ENCODE data around the gene RAB7A. TPM values are rescaled to one million over a fixed set of nuclear protein-coding genes. Genes with fewer than 3 reads are reported as not detected.

RAB7A gene
- total and polyA plus RNA-seq, 2 of the 4 experiments (the other 2 are of a cell fraction): 57.0 to 240 TPM

- peaks cover 3% of the 10 kb centered on the region for H3K36me3 ChIP-seq (ENCODE audit: control insufficient read depth, insufficient read depth, low read length)
- DNase-seq: no peak
- H3K9me3 ChIP-seq (ENCODE audit: control insufficient read depth, insufficient read depth, low read length): no peaks in the 10 kb centered on the region
- ChIA-PET CTCF (interaction anchor here (1.0 to 1.9 kb wide), 2 partner anchors 50 to 64 kb away, joined by 4 to 10 read pairs; no protein-coding TSS in a partner anchor), POLR2A (ENCODE audit: unreplicated experiment) (no interaction called here)
- peaks cover 4 to 54% of the 10 kb centered on the region in 2 experiments; a peak in 3 of 4 replicates for H3K79me1 ChIP-seq (ENCODE audit: low read depth in 1 of 2, low read length in 2 of 2)
- no peak overlapping the region for H4K8ac ChIP-seq (ENCODE audit: low read depth in 2 of 2, low read length in 2 of 2)
- TF ChIP-seq FOS (IDR thresholded peaks at IDR 0.05; ENCODE audit: low read depth, low read length) (no peak), MAFK (IDR thresholded peaks at IDR 0.05; ENCODE audit: low read depth, low read length) (no peak), MAZ (IDR thresholded peaks at IDR 0.05; ENCODE audit: borderline replicate concordance, low read depth, low read length) (no peak), MXI1 (IDR thresholded peaks at IDR 0.05; ENCODE audit: borderline replicate concordance, low read depth, low read length) (no peak), RFX5 (IDR thresholded peaks at IDR 0.05; ENCODE audit: low read depth, low read length) (no peak), CTCF (conservative IDR thresholded peaks at IDR 0.05; ENCODE audit: low read depth, low read length) (no peak), CHD1 (IDR thresholded peaks at IDR 0.05; ENCODE audit: low read depth, low read length) (no peak), POLR2A (IDR thresholded peaks at IDR 0.05; ENCODE audit: low read depth, low read length) (no peak), USF2 (IDR thresholded peaks at IDR 0.05; ENCODE audit: low read depth, low read length) (no peak)
- no peak overlapping the region for H2BK120ac ChIP-seq (ENCODE audit: low read depth, low read length)
- H3K4me3 ChIP-seq (ENCODE audit: insufficient read depth, low read depth, low read length): no peak overlapping the region
- H3K4me2 ChIP-seq (ENCODE audit: low read depth, low read length): peak overlapping the region; percentile 45; the same call in 1 of the 2 replicates
- no peak overlapping the region for H3K18ac ChIP-seq (ENCODE audit: low read depth, low read length)
- ATAC-seq (ENCODE audit: low read depth): no peak
- peaks cover 94% of the 10 kb centered on the region for H4K20me1 ChIP-seq (ENCODE audit: insufficient read depth, low read length)
- H3K23ac ChIP-seq (ENCODE audit: low read depth, low read length): peak overlapping the region; percentile 1; the same call in 1 of the 2 replicates
- no peaks in the 10 kb centered on the region for H3K27me3 ChIP-seq (ENCODE audit: control insufficient read depth, insufficient read depth, low read length)
- in situ Hi-C loops (cut with MboI; ENCODE audit: low sequenced_read_pairs) (no loop called here), dilution Hi-C loops (cut with HindIII; ENCODE audit: low sequenced_read_pairs, unreplicated experiment) (no loop called here), intact Hi-C loops (cut with micrococcal nuclease) (no loop called here)
- WGBS, 2 experiments (ENCODE audit: extremely low coverage in 2 of 2, insufficient read length in 1 of 2): no CpG with 5 or more reads among the region's 5 CpGs
- peaks cover 15% of the 10 kb centered on the region for H3K9me1 ChIP-seq (ENCODE audit: insufficient read depth, low read length)
- no peak overlapping the region; the same call in 1 of the 2 replicates for H3K14ac ChIP-seq (replicated peaks; ENCODE audit: low read depth, low read length)
- H2BK5ac ChIP-seq (ENCODE audit: low read depth, low read length, poor library complexity, severe bottlenecking): no peak overlapping the region
- H2AK5ac ChIP-seq (ENCODE audit: low read depth, low read length): no peak overlapping the region
- H3K4ac ChIP-seq (ENCODE audit: low read depth, low read length): no peak overlapping the region
- 0 out of 2 replicates have a peak overlapping the region, but pooled peaks have one; percentile 13 for H4K91ac ChIP-seq (ENCODE audit: insufficient read depth, low read depth, low read length)
- H3K27ac ChIP-seq (ENCODE audit: insufficient read depth, low read length): peak overlapping the region; percentile 26; the same call in 1 of the 2 replicates
- no peak overlapping the region for H2BK20ac ChIP-seq (ENCODE audit: low read depth, low read length)
- peaks cover 17% of the 10 kb centered on the region for H3K4me1 ChIP-seq (ENCODE audit: control insufficient read depth, insufficient read depth, low read length)
- H4K5ac ChIP-seq (ENCODE audit: low read depth, low read length): no peak overlapping the region
- H3K9ac ChIP-seq (ENCODE audit: low read depth, low read length): no peak overlapping the region
- no peak overlapping the region for H2AFZ ChIP-seq (replicated peaks; ENCODE audit: low read length, poor library complexity)
- no peak overlapping the region for H3K56ac ChIP-seq (ENCODE audit: extremely low read depth, insufficient read depth, low read length)
- H2AK9ac ChIP-seq (replicated peaks; ENCODE audit: low read depth, low read length, poor library complexity): no peak overlapping the region
- BruUV-seq (replicated peaks): no TSS peak
- no peak overlapping the region for H2BK15ac ChIP-seq (ENCODE audit: low read depth, low read length)
These were observed 4.5 kb downstream of the RAB7A start for GRCh38 chr3:128730471-128730870.
